Nephron (organoid): ENCODE results near the gene CHCHD4.
A peak's percentile ranks its signal among the peaks of the same experiment; 100 is the strongest.

Experiments used
- H3K27ac Mint-ChIP-seq, 3 experiments: 2 replicates each; pipeline ENCODE4 v1.8.0; 2020; ENCODE audit warnings: mixed read lengths in 3 of 3, mild to moderate bottlenecking in 2 of 3, moderate library complexity in 1 of 3
- H3K27me3 Mint-ChIP-seq: 2 replicates; pipeline ENCODE4 v1.8.0; 2021; ENCODE audit warnings: low read depth, mild to moderate bottlenecking, moderate library complexity, mixed read lengths
- H3K36me3 Mint-ChIP-seq: 2 replicates; pipeline ENCODE4 v1.8.0; 2020; ENCODE audit warnings: low read depth, mixed read lengths
- H3K4me1 Mint-ChIP-seq: 2 replicates; pipeline ENCODE4 v1.8.0; 2020; ENCODE audit warnings: mixed read lengths
- H3K4me3 Mint-ChIP-seq, 3 experiments: 2 replicates each; pipeline ENCODE4 v1.8.0; 2020; ENCODE audit warnings: mild to moderate bottlenecking in 3 of 3, mixed read lengths in 3 of 3, moderate library complexity in 2 of 3
- H3K9me3 Mint-ChIP-seq: 2 replicates; pipeline ENCODE4 v1.8.0; 2020; ENCODE audit warnings: mixed read lengths
- CTCF ChIP-seq, 3 experiments: fragments of 200-600 bp; sonication (generic); IDR thresholded peaks; one replicate each; pipeline ENCODE4 v1.5.0; 2021; ENCODE audit warnings: antibody characterized with exemption in 3 of 3; ENCODE audit not compliant: unreplicated experiment in 3 of 3

The CHCHD4 gene

GRCh38 chr3:14140668-14141067, 16.0 kb upstream of the CHCHD4 start:
- no peak overlapping the region for H3K4me3 Mint-ChIP-seq
- peaks cover 27% of the 10 kb centered on the region for H3K36me3 Mint-ChIP-seq
- H3K27me3 Mint-ChIP-seq, result no peaks in the 10 kb centered on the region
- no peak overlapping the region for H3K27ac Mint-ChIP-seq
- H3K9me3 Mint-ChIP-seq, result no peaks in the 10 kb centered on the region
- no peak for TF ChIP-seq CTCF (IDR thresholded peaks at IDR 0.05; ENCODE audit: unreplicated experiment in 3 of 3)
- peaks cover 29% of the 10 kb centered on the region for H3K4me1 Mint-ChIP-seq

- TF ChIP-seq CTCF (IDR thresholded peaks at IDR 0.05; ENCODE audit: unreplicated experiment in 3 of 3), result no peak
- no peak overlapping the region for H3K4me3 Mint-ChIP-seq
- H3K36me3 Mint-ChIP-seq, result peaks cover 36% of the 10 kb centered on the region
- H3K27ac Mint-ChIP-seq, result no peak overlapping the region
- H3K27me3 Mint-ChIP-seq, result no peaks in the 10 kb centered on the region
- H3K9me3 Mint-ChIP-seq, result no peaks in the 10 kb centered on the region
- peaks cover 22% of the 10 kb centered on the region for H3K4me1 Mint-ChIP-seq
Measured at GRCh38 chr3:14139771-14140170, 15.1 kb upstream of the CHCHD4 start.

- TF ChIP-seq CTCF (IDR thresholded peaks at IDR 0.05; ENCODE audit: unreplicated experiment in 3 of 3), result no peak
- H3K27me3 Mint-ChIP-seq, result no peaks in the 10 kb centered on the region
- no peaks in the 10 kb centered on the region for H3K9me3 Mint-ChIP-seq
Measured at GRCh38 chr3:14138878-14139655, 14.4 kb upstream of the CHCHD4 start.

GRCh38 chr3:14138109-14138877, 13.6 kb upstream of the CHCHD4 start:
- no peak overlapping the region for H3K4me3 Mint-ChIP-seq
- no peak for TF ChIP-seq CTCF (IDR thresholded peaks at IDR 0.05; ENCODE audit: unreplicated experiment in 3 of 3)
- H3K4me1 Mint-ChIP-seq, result peaks cover 8% of the 10 kb centered on the region
- no peaks in the 10 kb centered on the region for H3K9me3 Mint-ChIP-seq
- peak overlapping the region in 1 of 3 experiments; percentile 22 for H3K27ac Mint-ChIP-seq
- H3K36me3 Mint-ChIP-seq, result peaks cover 47% of the 10 kb centered on the region
- H3K27me3 Mint-ChIP-seq, result no peaks in the 10 kb centered on the region

More at GRCh38 chr3:14138878-14139655, 14.4 kb upstream of the CHCHD4 start:
- H3K4me1 Mint-ChIP-seq, result peaks cover 15% of the 10 kb centered on the region
- H3K4me3 Mint-ChIP-seq, result no peak overlapping the region
- no peak overlapping the region for H3K27ac Mint-ChIP-seq
- H3K36me3 Mint-ChIP-seq, result peaks cover 41% of the 10 kb centered on the region

- H3K36me3 Mint-ChIP-seq, result peaks cover 54% of the 10 kb centered on the region
- no peak for TF ChIP-seq CTCF (IDR thresholded peaks at IDR 0.05; ENCODE audit: unreplicated experiment in 3 of 3)
- no peaks in the 10 kb centered on the region for H3K9me3 Mint-ChIP-seq
- H3K27ac Mint-ChIP-seq, result no peak overlapping the region
- no peak overlapping the region for H3K4me3 Mint-ChIP-seq
- no peaks in the 10 kb centered on the region for H3K27me3 Mint-ChIP-seq
- peaks cover under 1% of the 10 kb centered on the region for H3K4me1 Mint-ChIP-seq
Measured at GRCh38 chr3:14137445-14137844, 12.8 kb upstream of the CHCHD4 start.
